Stimulated activated CD4-positive, alpha-beta T cell treated with anti-CD3 and anti-CD28 coated beads, Interleukin-15, amount 100 ng/mL, for 24 hours (primary cell): ENCODE data around the gene SPANXC.
"Not testable (repeated sequence)": the region's sequence is repeated elsewhere in the genome, so short reads cannot be mapped to it uniquely, and the experiment has no call there.

Experiments used
- DNase-seq: peaks from one replicate; pipeline ENCODE4 v3.0.0-alpha.2; 2020

Gene SPANXC

GRCh38 chrX:141242417-141242816 is at the start of gene SPANXC:
TSS of gene SPANXC (minus strand) at chrX:141242517. CDS start at chrX:141242457, 60 bp downstream.
- not testable (repeated sequence) for DNase-seq

GRCh38 chrX:141279476-141279875 is 37.2 kb upstream of the SPANXC start:
- no peak for DNase-seq

DNA sequence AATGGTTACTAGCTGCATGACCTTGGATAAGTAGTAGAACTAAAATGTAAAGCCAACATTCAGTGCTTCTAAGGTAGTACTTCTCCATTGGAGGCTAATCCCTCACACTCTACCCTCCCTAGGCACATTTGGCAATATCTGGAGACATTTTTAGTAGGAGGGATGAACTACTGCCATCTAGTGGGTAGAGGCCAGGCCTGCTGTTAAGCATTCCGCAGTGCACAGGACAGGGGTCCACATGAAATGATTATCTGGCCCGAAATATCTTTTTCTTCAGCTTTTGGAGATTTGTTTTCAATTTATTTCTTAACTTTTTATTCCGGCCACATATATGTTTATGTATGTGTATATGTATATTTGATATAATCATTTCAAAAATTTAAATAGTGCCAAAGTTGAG is 36.0 kb upstream of the SPANXC start:
- peak; percentile 1 for DNase-seq

DNA sequence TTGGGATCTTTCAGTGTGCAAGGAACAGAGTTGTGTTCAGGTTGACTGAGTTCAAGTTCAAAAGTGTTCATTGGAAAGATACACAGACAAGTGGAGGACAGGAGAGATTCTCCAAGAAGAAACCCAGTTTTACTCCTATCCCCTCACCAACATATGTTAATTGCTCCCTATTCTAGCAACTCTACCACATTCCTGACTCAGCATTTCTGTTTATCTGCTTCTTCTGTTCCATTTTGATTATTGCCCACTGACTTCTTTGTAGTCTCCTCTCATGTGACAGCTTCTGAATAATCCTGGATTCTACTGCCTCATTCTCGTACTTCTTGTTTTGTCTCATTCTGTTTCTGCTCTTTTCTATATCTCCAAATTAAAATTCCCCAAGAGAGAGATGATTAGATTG is 15.8 kb upstream of the SPANXC start:
- DNase-seq: no peak

GRCh38 chrX:141221611-141222010 is 20.7 kb downstream of the SPANXC start:
- DNase-seq: no peak

DNA sequence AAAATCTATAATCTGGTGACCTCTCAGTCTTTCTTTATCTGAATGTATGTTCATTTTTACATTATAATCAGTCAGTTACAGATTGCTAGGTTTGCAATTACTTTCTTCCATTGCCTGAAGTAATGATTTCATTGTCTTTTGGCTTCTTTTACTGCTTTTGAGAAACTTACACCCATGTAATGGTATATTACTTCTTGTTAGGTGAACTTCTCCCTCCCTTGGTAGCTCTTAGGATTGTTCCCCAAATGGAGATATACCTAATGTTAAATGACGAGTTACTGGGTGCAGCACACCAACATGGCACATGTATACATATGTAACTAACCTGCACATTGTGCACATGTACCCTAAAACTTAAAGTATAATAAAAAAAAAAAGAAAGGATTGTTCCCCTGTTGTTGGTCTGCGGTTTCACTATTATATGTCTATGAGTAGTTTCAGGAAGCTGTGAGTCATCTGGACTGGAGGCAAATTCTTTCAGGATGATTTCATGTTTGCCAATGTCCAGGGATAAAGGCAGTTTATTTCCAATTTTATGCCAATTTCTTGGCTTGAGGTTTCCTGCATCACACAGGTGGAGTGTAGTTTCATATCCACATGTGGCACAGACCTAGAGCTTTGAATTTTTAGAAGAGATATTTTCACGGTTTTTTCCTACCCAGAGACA is 21.8 kb downstream of the SPANXC start:
- no peak for DNase-seq

DNA sequence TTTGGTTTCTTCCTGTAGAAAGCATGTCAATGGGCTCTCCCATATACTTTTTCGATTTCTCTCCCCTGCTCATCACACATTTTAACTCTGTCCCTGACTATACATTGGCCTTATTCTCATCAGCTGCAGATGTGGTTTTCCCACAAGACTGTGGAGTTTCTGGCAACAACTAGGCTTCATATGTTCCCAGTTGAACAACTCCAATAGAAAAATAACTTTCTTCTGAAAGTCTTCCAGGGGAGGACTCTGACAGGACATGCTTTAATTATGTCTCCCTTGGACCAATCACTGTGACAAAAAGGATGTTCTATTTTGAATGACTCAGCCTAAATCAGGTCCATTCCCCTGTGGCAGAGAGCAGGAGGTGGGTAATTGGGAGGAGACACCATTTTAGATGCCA is 28.1 kb downstream of the SPANXC start:
- DNase-seq: no peak

DNA sequence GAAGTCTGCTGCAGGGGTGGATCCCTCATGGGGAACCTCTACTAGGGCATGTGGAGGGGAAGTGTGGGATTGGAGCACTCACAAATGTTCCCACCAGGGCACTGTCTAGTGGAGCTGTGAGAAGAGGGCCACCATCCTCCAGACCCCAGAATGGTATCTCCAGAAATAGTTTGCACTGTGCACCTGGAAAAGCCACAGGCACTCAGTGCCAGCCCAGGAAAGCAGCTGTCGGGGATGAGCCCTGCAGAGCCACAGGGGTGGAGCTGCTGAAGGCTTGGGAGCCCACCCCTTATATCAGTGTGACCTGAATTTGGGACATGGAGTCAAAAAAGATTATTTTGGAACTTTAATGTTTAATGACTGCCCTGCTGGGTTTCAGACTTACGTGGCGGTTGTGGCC is 40.4 kb downstream of the SPANXC start:
- no peak for DNase-seq
